DMS53 (cell line): ENCODE data around the gene HCST.

ENCODE experiments used
- DNase-seq: peaks from one replicate; lab custom pipeline; 2025; lab: John Stamatoyannopoulos, UW

Gene HCST

GRCh38 chr19:35901854-35902661 is at the start of gene HCST:
TSS of gene HCST (plus strand) at chr19:35902529. CDS start at chr19:35902594, 65 bp downstream.
- no peak for DNase-seq

- no peak for DNase-seq
Observed at GRCh38 chr19:35853038-35853756, 49.1 kb upstream of the HCST start.

GRCh38 chr19:35856546-35857149 is 45.7 kb upstream of the HCST start, which contains the start of gene KIRREL2:
TSS of gene KIRREL2 (plus strand) at chr19:35856911. CDS start at chr19:35857120, 209 bp downstream.
- DNase-seq = peak; percentile 63

- DNase-seq = no peak
Observed at GRCh38 chr19:35858311-35858710, 44.0 kb upstream of the HCST start.

GRCh38 chr19:35859414-35859813 is 42.9 kb upstream of the HCST start:
- DNase-seq = no peak

- no peak for DNase-seq
Observed at GRCh38 chr19:35860436-35860817, 41.9 kb upstream of the HCST start.

GRCh38 chr19:35860818-35861639 is 41.3 kb upstream of the HCST start:
- peak; percentile 85 for DNase-seq

GRCh38 chr19:35861640-35862160 is 40.6 kb upstream of the HCST start:
- no peak for DNase-seq

- DNase-seq = peak; percentile 38
Observed at GRCh38 chr19:35862528-35862927, 39.8 kb upstream of the HCST start.

GRCh38 chr19:35863018-35863417 is 39.3 kb upstream of the HCST start:
- no peak for DNase-seq

GRCh38 chr19:35868172-35868822 is 34.0 kb upstream of the HCST start, which contains the start of gene APLP1:
TSS of gene APLP1 (plus strand) at chr19:35868574. CDS start at chr19:35868637, 63 bp downstream.
- DNase-seq = peak; percentile 93

GRCh38 chr19:35868823-35869326 is 33.5 kb upstream of the HCST start:
- DNase-seq = peak; percentile 86

- DNase-seq = peak; percentile 99
Observed at GRCh38 chr19:35869327-35870123, 32.8 kb upstream of the HCST start.

- DNase-seq = peak; percentile 63
Observed at GRCh38 chr19:35870124-35870736, 32.1 kb upstream of the HCST start.

- DNase-seq = no peak
Observed at GRCh38 chr19:35870798-35871197, 31.5 kb upstream of the HCST start.

GRCh38 chr19:35871611-35872010 is 30.7 kb upstream of the HCST start:
- DNase-seq = no peak

GRCh38 chr19:35872180-35872579 is 30.1 kb upstream of the HCST start:
- DNase-seq = peak; percentile 25

- no peak for DNase-seq
Observed at GRCh38 chr19:35874392-35874930, 27.9 kb upstream of the HCST start.

- DNase-seq = no peak
Observed at GRCh38 chr19:35879068-35879467, 23.3 kb upstream of the HCST start.
